ENCODE data around the gene AVEN. TPM values are rescaled to one million over a fixed set of nuclear protein-coding genes. Genes with fewer than 3 reads are reported as not detected.

AVEN gene
- total RNA-seq, 1 donor from 2014 or later: 10.4 TPM

DNA sequence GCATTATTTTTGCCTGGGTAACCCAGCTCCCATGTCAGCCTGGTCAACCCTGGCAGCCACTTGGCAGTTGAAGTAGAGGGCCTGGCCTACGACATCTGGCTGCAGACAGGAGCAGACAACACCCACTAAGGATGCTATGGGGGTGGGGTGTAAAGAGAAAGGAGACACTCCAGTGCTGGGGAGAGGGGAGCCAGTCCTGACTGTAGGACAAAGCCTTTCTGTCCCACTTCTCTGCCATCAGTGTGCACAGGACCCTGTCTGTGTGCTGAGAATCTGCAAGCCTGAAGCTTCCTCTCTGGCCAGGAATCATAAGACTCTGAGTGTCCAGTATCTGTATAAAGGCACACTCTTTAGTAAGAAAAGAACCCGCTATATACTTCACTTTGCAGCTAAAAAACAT lies 167.0 kb downstream of the AVEN start:
- no peak for DNase-seq (ENCODE audit: extremely low spot score, unreplicated experiment)
- Mint-ChIP-seq H3K27me3 (no peaks in the 10 kb centered on the region), H3K9me3 (no peaks in the 10 kb centered on the region), H3K4me3 (no peak overlapping the region), H3K4me1 (ENCODE audit: unreplicated experiment) (peaks cover 5% of the 10 kb centered on the region), H3K27ac (no peak overlapping the region), H3K36me3 (no peaks in the 10 kb centered on the region)
- TF ChIP-seq, protein P1, sequence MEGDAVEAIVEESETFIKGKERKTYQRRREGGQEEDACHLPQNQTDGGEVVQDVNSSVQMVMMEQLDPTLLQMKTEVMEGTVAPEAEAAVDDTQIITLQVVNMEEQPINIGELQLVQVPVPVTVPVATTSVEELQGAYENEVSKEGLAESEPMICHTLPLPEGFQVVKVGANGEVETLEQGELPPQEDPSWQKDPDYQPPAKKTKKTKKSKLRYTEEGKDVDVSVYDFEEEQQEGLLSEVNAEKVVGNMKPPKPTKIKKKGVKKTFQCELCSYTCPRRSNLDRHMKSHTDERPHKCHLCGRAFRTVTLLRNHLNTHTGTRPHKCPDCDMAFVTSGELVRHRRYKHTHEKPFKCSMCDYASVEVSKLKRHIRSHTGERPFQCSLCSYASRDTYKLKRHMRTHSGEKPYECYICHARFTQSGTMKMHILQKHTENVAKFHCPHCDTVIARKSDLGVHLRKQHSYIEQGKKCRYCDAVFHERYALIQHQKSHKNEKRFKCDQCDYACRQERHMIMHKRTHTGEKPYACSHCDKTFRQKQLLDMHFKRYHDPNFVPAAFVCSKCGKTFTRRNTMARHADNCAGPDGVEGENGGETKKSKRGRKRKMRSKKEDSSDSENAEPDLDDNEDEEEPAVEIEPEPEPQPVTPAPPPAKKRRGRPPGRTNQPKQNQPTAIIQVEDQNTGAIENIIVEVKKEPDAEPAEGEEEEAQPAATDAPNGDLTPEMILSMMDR (conservative IDR thresholded peaks at IDR 0.05): no peak

DNA sequence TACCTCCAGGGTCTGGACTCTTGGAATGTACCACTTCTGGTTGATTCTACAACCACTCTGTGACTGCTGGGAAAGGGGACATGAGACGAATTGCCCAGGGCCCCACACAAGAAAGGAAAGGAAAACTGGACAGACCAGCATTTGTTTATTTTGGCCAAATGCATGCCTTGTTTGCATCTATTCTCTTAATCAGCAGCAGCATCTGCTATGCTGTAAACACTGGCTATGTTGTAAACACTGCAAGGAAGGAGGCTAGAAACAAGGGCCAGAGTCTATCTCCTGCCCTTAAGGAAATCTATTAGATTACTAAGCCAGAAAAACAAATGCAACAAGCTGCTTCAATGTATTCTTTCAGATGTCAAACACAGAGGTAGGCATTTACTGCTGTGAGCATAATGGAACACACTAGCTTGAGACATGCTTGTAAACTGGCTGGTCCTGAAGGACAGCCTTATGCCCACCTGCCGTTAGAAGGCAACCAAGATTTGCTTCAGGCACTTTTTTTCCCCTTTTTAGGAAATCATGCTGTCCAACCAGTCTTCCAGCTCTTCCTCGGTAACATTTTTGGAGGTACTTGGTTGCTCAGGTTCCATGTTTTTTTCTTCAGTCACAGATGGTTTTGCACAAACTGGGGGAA lies 172.8 kb downstream of the AVEN start:
- H3K27ac Mint-ChIP-seq: no peak overlapping the region
- no peaks in the 10 kb centered on the region for H3K9me3 Mint-ChIP-seq
- H3K4me1 Mint-ChIP-seq (ENCODE audit: unreplicated experiment): peaks cover 8% of the 10 kb centered on the region
- no peaks in the 10 kb centered on the region for H3K36me3 Mint-ChIP-seq
- TF ChIP-seq, protein P1 (conservative IDR thresholded peaks at IDR 0.05): no peak
- no peak for DNase-seq (ENCODE audit: extremely low spot score, unreplicated experiment)
- no peak overlapping the region for H3K4me3 Mint-ChIP-seq
- H3K27me3 Mint-ChIP-seq: no peaks in the 10 kb centered on the region

DNA sequence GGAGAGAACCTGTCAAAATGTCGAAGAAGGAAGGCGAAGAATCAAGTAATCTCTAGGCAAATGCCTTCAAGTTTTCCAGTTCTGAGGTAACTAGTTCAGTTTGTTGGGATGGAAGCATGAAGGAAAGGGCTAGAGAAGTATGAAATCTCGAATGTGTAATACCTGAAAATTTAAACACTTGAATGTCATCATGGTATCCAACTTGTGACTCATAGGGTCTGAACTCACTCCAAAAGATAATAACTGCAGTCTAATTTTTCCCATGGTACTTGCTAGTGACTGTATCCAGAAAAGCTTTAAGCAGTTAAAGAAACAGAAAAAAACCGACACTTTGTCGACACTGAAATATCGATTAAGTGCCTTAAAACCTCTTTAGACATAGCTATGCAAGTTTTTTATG lies 173.6 kb downstream of the AVEN start:
- TF ChIP-seq, protein P1 (conservative IDR thresholded peaks at IDR 0.05): no peak
- Mint-ChIP-seq H3K27me3 (no peaks in the 10 kb centered on the region), H3K36me3 (no peaks in the 10 kb centered on the region), H3K9me3 (no peaks in the 10 kb centered on the region), H3K27ac (no peak overlapping the region), H3K4me1 (ENCODE audit: unreplicated experiment) (peaks cover 8% of the 10 kb centered on the region), H3K4me3 (no peak overlapping the region)
- no peak for DNase-seq (ENCODE audit: extremely low spot score, unreplicated experiment)

DNA sequence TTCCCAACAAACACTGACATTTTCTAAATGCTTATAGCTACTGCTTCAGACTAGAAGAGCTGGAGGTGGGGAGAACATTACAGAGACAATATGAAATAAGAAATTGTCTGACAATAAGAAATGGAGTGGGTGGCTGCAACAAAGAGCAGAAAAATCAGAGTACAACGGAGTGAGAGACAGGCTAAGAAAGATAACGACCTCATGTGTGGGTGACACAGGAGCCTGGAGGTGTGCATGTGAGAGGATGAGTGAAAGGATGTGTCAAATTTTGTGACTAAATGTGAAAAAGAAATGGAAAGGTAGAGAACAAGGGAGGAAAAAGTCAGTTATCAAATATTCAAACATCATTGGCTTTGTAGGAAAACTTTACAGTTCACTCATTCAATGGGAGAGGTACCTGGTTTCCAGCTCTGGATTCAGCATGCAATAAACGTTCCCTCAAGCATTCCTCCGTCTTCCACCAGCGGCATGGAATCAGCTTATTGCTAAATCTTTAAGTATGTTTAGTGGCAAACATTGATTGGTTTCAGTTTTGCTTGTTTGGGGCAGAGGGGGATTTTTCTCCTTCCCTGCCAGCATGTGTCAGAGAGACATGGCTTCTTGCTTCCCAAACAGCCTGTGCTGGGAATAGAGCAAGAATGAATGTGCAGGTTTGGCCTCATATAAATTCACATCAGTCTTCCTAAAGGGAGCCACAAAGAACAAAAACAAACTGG lies 174.5 kb downstream of the AVEN start:
- no peaks in the 10 kb centered on the region for H3K9me3 Mint-ChIP-seq
- no peak overlapping the region for H3K4me3 Mint-ChIP-seq
- H3K27ac Mint-ChIP-seq: no peak overlapping the region
- TF ChIP-seq, protein P1 (conservative IDR thresholded peaks at IDR 0.05): no peak
- no peaks in the 10 kb centered on the region for H3K27me3 Mint-ChIP-seq
- H3K36me3 Mint-ChIP-seq: peaks cover 5% of the 10 kb centered on the region
- no peak for DNase-seq (ENCODE audit: extremely low spot score, unreplicated experiment)
- peaks cover 8% of the 10 kb centered on the region for H3K4me1 Mint-ChIP-seq (ENCODE audit: unreplicated experiment)

DNA sequence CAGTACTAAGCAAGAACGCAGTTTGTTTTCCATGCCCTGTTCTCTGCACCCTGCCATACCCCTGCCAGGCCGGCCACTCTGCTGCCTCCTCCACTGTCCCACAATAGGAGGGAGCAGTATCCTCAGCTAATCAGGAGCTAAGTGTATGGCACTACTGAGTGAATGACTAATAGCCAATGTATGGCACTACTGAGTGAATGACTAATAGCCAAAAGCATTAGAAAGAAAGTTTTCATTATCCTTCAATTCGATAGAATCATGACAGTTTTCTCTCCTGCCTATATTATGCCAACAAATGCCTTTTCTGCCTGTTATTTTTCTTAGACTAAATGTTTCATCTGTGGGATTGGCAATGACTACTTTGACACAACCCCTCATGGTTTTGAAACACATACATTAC lies 178.2 kb downstream of the AVEN start:
- H3K36me3 Mint-ChIP-seq: peaks cover 8% of the 10 kb centered on the region
- no peaks in the 10 kb centered on the region for H3K27me3 Mint-ChIP-seq
- H3K9me3 Mint-ChIP-seq: no peaks in the 10 kb centered on the region
- peak overlapping the region; percentile 77 for H3K27ac Mint-ChIP-seq
- TF ChIP-seq, protein P1 (conservative IDR thresholded peaks at IDR 0.05): no peak
- no peaks in the 10 kb centered on the region for H3K4me1 Mint-ChIP-seq (ENCODE audit: unreplicated experiment)
- no peak for DNase-seq (ENCODE audit: extremely low spot score, unreplicated experiment)
- H3K4me3 Mint-ChIP-seq: no peak overlapping the region

Measured in type B pancreatic cell (in vitro differentiated cells).